Left ventricle myocardium inferior (tissue), 1 donor: ENCODE data around the gene DAAM2. TPM values are rescaled to one million over a fixed set of nuclear protein-coding genes. Genes with fewer than 3 reads are reported as not detected.
A peak's percentile ranks its signal among the peaks of the same experiment; 100 is the strongest.

Experiments used
- DNase-seq: peaks from one replicate; pipeline ENCODE4 v3.0.0-alpha.2; 2020
- H3K27ac ChIP-seq: fragments of 200-600 bp; replicated peaks from 2 replicates; pipeline ENCODE4 v1.8.0; 2021
- H3K27me3 ChIP-seq: fragments of 200-600 bp; 2 replicates; pipeline ENCODE4 v1.8.0; 2021; ENCODE audit warnings: low read depth
- H3K36me3 ChIP-seq: fragments of 200-600 bp; 2 replicates; pipeline ENCODE4 v1.8.0; 2021
- H3K4me1 ChIP-seq: fragments of 200-600 bp; 2 replicates; pipeline ENCODE4 v1.8.0; 2021
- H3K4me3 ChIP-seq: fragments of 200-600 bp; 2 replicates; pipeline ENCODE4 v1.8.0; 2021; ENCODE audit warnings: mild to moderate bottlenecking, moderate library complexity
- H3K9me3 ChIP-seq: fragments of 200-600 bp; replicated peaks from 2 replicates; pipeline ENCODE4 v1.8.0; 2021
- intact Hi-C: fragments of 100-400 bp; cut with micrococcal nuclease; formaldehyde crosslinking; loops from one replicate; pipeline ENCODE4 v1.11.0; 2022
- total RNA-seq: library from RNA; stranded (reverse); fragmentation: NEBNext Ultra II Directional; extraction: Animal tissue kit (Norgen Biotek cat#: 25700); gene quantifications from one replicate; pipeline ENCODE4 v1.2.1, GENCODE V29; 2021
- TF ChIP-seq, protein P1 (sequence below): fragments of 200-600 bp; IDR thresholded peaks from 2 replicates; pipeline ENCODE4 v1.8.0; 2021; ENCODE audit warnings: antibody characterized with exemption, mild to moderate bottlenecking, borderline replicate concordance
- donor health status: DM: no; HTN: yes; CAD: no; lungs with severe emphysema.

The DAAM2 gene
- total RNA-seq, 1 donor from 2014 or later, result 19.1 TPM

DNA sequence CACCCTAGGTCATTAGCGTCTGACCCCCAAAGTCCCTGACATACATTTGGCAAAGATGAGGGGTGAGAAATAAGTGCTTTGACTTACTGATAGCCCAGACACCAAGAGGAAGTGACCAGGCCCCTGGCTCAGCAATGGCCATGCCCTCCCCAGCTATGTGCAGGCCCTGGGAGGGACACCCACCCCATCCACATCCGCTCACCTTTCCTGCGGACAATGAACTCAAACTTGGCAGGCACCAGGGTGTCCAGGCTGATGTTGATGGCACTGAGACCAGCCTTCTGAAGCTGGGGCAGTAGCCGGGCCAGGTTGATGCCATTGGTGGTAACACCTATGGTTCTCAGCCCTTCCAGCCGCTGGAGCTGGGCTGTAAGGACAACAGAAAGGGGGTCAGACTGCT lies 123.7 kb downstream of the DAAM2 start:
- no peak for DNase-seq
- peaks cover 16% of the 10 kb centered on the region for H3K4me1 ChIP-seq
- no peaks in the 10 kb centered on the region for H3K27me3 ChIP-seq
- intact Hi-C loops, result no loop called here
- no peak overlapping the region for H3K27ac ChIP-seq
- no peaks in the 10 kb centered on the region for H3K9me3 ChIP-seq
- peaks cover 96% of the 10 kb centered on the region for H3K36me3 ChIP-seq
- H3K4me3 ChIP-seq, result no peak overlapping the region
- TF ChIP-seq, protein P1, sequence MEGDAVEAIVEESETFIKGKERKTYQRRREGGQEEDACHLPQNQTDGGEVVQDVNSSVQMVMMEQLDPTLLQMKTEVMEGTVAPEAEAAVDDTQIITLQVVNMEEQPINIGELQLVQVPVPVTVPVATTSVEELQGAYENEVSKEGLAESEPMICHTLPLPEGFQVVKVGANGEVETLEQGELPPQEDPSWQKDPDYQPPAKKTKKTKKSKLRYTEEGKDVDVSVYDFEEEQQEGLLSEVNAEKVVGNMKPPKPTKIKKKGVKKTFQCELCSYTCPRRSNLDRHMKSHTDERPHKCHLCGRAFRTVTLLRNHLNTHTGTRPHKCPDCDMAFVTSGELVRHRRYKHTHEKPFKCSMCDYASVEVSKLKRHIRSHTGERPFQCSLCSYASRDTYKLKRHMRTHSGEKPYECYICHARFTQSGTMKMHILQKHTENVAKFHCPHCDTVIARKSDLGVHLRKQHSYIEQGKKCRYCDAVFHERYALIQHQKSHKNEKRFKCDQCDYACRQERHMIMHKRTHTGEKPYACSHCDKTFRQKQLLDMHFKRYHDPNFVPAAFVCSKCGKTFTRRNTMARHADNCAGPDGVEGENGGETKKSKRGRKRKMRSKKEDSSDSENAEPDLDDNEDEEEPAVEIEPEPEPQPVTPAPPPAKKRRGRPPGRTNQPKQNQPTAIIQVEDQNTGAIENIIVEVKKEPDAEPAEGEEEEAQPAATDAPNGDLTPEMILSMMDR, result no peak

DNA sequence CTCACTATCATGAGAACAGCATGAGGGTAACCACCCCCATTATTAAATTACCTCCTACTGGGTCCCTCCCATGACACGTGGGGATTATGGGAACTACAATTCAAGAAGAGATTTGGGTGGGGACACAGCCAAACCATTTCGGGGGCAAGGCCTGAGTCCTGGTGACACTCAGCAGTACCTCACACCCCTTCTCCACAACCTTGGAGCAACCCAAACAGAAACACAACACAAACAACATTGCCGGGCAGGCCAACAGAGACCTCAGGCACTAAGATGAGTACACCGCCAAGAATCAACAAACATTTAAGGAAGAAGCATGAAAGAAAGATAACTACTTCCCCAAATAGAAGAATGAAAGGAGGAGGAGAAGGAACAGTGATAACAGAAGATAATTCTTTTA lies 125.2 kb downstream of the DAAM2 start:
- Histone ChIP-seq H3K4me1 (peaks cover 18% of the 10 kb centered on the region), H3K27ac (no peak overlapping the region), H3K4me3 (no peak overlapping the region), H3K9me3 (no peaks in the 10 kb centered on the region), H3K27me3 (no peaks in the 10 kb centered on the region), H3K36me3 (peaks cover 97% of the 10 kb centered on the region)
- intact Hi-C loops, result no loop called here
- DNase-seq, result no peak
- TF ChIP-seq, protein P1, result no peak

DNA sequence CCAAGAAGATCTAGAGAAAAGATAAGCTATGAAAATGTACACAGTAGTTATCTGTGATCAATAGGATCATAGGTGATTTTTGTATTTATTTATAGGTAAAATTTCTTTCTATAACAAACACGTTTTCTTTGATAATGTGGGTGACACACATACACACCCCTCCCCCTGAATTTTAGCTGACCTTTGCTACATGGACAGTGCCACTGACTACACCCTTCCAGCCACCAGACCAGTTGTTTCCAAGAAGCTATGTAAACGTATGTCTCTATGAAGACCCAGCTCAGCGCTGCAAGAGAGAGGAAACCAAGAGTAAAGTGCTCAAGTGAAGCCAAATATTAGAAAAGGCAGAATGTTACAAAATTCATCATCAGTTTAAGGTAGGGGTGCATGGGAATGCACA lies 125.8 kb downstream of the DAAM2 start:
- no peak overlapping the region for H3K4me3 ChIP-seq
- TF ChIP-seq, protein P1, result no peak
- H3K9me3 ChIP-seq, result no peaks in the 10 kb centered on the region
- no peak for DNase-seq
- intact Hi-C loops, result no loop called here
- peaks cover 24% of the 10 kb centered on the region for H3K4me1 ChIP-seq
- H3K27ac ChIP-seq, result no peak overlapping the region
- H3K36me3 ChIP-seq, result peaks cover 97% of the 10 kb centered on the region
- H3K27me3 ChIP-seq, result no peaks in the 10 kb centered on the region

DNA sequence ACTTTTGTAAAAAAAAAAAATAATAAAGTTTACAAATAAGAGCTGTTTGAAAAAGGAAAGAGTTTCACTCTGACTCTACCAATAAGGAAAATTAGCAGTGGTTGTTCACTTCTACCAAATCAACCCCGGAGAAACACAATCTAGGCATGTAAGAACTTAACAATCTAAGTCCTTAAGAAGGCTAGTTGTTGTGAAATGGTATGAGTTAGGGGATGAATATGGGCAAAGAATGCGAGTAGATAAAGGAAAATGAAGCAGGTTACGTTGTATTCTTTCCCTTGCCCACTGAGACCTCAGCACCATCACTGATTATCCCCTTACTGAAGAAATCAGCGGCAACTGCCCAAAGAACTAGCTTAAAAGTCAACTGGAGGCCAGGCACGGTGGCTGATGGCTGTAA lies 126.7 kb downstream of the DAAM2 start:
- no peaks in the 10 kb centered on the region for H3K9me3 ChIP-seq
- intact Hi-C loops, result no loop called here
- TF ChIP-seq, protein P1, result no peak
- H3K4me1 ChIP-seq, result peaks cover 33% of the 10 kb centered on the region
- DNase-seq, result no peak
- peaks cover 97% of the 10 kb centered on the region for H3K36me3 ChIP-seq
- H3K27me3 ChIP-seq, result no peaks in the 10 kb centered on the region
- no peak overlapping the region for H3K4me3 ChIP-seq
- no peak overlapping the region for H3K27ac ChIP-seq

DNA sequence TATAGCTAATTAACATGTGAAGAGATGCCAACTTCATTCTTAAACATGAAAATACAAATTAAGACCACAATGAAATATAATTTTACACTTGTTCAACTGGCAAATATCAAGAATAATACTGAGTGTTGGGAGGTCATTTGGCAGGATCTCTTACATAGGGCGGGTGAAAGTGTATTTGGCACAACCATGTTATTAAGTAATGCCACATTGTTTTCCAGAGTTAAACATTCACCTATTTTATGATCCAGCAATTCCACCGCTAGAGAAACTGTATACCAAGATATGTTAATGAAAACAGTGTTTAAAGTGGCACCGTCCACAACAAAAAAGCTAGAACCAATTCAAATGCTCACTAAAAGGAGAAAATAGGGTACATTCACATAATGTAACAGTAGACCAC lies 128.0 kb downstream of the DAAM2 start:
- peaks cover 97% of the 10 kb centered on the region for H3K36me3 ChIP-seq
- H3K27me3 ChIP-seq, result no peaks in the 10 kb centered on the region
- no peak overlapping the region for H3K4me3 ChIP-seq
- H3K27ac ChIP-seq, result no peak overlapping the region
- no peak for DNase-seq
- no peaks in the 10 kb centered on the region for H3K9me3 ChIP-seq
- intact Hi-C loops, result no loop called here
- H3K4me1 ChIP-seq, result peaks cover 46% of the 10 kb centered on the region
- TF ChIP-seq, protein P1, result no peak

DNA sequence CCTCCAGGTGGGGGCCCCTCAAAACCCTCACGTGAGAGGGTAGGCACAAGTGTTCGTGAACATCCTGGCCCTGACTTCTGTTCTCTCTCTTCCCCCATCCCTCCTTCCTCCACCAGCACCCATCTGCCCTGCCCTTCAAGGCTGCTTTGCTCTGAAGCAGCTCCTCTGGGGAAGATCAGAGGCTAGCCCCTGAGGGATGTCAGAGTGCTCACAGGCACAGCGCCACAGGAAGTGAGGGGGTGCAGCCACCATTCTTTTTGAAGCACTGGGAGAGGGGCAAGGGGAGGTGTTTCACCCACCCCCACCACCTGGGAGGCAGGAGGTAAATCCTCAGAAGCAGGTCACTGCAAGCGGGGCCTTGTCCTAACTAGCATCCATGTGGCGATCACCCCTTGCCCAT lies 130.6 kb downstream of the DAAM2 start:
- peaks cover 59% of the 10 kb centered on the region for H3K4me1 ChIP-seq
- H3K27ac ChIP-seq, result peak overlapping the region; percentile 61

More for the DNA sequence above, 130.6 kb downstream of the DAAM2 start:
- Histone ChIP-seq H3K9me3 (no peaks in the 10 kb centered on the region), H3K27me3 (no peaks in the 10 kb centered on the region), H3K36me3 (peaks cover 83% of the 10 kb centered on the region), H3K4me3 (no peak overlapping the region)
- intact Hi-C loops, result no loop called here
- TF ChIP-seq, protein P1, result no peak
- no peak for DNase-seq
